Ascending aorta (tissue), 2 donors: ENCODE data around the gene ANGPTL3. TPM values are rescaled to one million over a fixed set of nuclear protein-coding genes. Genes with fewer than 3 reads are reported as not detected.

Source experiments
- DNase-seq, 2 donors: peaks; one replicate each; pipeline ENCODE4 v3.0.0-alpha.2; 2019; ENCODE audit warnings: low spot score in 2 of 2
- H3K27ac ChIP-seq, 2 donors: fragments of 200-600 bp; sonication (generic); one replicate each; pipeline ENCODE4 v1.5.1; 2016 to 2017; ENCODE audit warnings: mild to moderate bottlenecking in 1 of 2
- H3K27me3 ChIP-seq: fragments of 200-600 bp; sonication (generic); one replicate; pipeline ENCODE4 v1.5.1; 2017
- H3K36me3 ChIP-seq, 2 donors: fragments of 200-600 bp; sonication (generic); one replicate each; pipeline ENCODE4 v1.5.1; 2016
- H3K4me1 ChIP-seq, 2 donors: fragments of 200-600 bp; sonication (generic); one replicate each; pipeline ENCODE4 v1.5.1; 2016 to 2017; ENCODE audit warnings: mild to moderate bottlenecking in 1 of 2
- H3K4me3 ChIP-seq, 2 donors: fragments of 200-600 bp; sonication (generic); one replicate each; pipeline ENCODE4 v1.5.1; 2016 to 2017; ENCODE audit warnings: mild to moderate bottlenecking in 1 of 2
- H3K9me3 ChIP-seq, 2 donors: fragments of 200-600 bp; sonication (generic); one replicate each; pipeline ENCODE4 v1.5.1; 2016
- intact Hi-C: fragments of 100-400 bp; cut with DNase I; formaldehyde crosslinking; loops from one replicate; pipeline ENCODE4 v1.15.1; 2023
- total RNA-seq: library from RNA; depleted of rRNA; stranded (reverse); fragments of >200 nt; gene quantifications from one replicate; pipeline ENCODE4 v1.1.0, GENCODE V29; 2016
- TF ChIP-seq, protein P1 (sequence below), 3 experiments: fragments of 200-600 bp in 2 of 3; fragments of 450-650 bp in 1 of 3; sonication (generic) in 2 of 3; IDR thresholded peaks; one replicate each; pipeline ENCODE4 v1.5.1; 2016 to 2019; ENCODE audit warnings: antibody characterized with exemption in 3 of 3, mild to moderate bottlenecking in 1 of 3, moderate library complexity in 1 of 3

ANGPTL3 gene
- total RNA-seq, 1 donor from 2014 or later = not detected

DNA sequence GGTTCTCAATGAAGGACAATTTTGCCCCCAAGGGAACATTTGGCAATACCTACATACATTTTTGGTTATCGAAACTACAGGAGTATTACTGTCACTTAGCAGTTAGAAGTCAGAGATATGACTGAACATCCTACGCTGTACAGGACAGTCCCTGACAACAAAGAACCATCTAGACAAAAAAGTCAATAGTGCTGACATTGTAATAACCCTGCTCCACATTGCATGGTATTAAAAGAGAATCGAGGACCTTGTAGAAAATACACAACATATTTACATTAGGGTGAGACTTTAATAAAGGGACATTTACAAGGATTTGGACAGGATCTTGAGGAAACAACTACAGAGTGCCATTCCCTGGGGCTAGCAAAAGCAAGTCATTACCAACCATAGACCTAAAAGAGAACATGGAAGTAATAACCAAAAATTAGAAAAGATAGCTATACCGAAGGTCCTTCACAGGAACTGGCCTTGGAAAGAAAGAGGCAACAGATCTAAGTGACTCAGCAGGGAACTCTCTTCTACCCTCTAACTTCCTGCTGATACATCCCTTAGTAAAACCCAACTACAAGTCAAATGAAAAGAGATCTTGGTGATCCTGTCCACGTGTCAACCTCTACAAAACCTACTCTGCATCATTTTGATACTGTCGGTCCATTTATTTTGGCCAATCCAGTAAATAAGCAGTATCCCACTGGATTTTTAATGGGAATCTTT, 40.2 kb downstream of the ANGPTL3 start:
- intact Hi-C loops = no loop called here
- DNase-seq = no peak
- TF ChIP-seq, protein P1, sequence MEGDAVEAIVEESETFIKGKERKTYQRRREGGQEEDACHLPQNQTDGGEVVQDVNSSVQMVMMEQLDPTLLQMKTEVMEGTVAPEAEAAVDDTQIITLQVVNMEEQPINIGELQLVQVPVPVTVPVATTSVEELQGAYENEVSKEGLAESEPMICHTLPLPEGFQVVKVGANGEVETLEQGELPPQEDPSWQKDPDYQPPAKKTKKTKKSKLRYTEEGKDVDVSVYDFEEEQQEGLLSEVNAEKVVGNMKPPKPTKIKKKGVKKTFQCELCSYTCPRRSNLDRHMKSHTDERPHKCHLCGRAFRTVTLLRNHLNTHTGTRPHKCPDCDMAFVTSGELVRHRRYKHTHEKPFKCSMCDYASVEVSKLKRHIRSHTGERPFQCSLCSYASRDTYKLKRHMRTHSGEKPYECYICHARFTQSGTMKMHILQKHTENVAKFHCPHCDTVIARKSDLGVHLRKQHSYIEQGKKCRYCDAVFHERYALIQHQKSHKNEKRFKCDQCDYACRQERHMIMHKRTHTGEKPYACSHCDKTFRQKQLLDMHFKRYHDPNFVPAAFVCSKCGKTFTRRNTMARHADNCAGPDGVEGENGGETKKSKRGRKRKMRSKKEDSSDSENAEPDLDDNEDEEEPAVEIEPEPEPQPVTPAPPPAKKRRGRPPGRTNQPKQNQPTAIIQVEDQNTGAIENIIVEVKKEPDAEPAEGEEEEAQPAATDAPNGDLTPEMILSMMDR (IDR thresholded peaks at IDR 0.05) = no peak
- no peaks in the 10 kb centered on the region for H3K4me1 ChIP-seq
- no peaks in the 10 kb centered on the region for H3K27me3 ChIP-seq
- peaks cover 15 to 31% of the 10 kb centered on the region in 2 donors for H3K36me3 ChIP-seq
- no peak overlapping the region for H3K27ac ChIP-seq
- H3K9me3 ChIP-seq = no peaks in the 10 kb centered on the region
- H3K4me3 ChIP-seq = no peak overlapping the region

DNA sequence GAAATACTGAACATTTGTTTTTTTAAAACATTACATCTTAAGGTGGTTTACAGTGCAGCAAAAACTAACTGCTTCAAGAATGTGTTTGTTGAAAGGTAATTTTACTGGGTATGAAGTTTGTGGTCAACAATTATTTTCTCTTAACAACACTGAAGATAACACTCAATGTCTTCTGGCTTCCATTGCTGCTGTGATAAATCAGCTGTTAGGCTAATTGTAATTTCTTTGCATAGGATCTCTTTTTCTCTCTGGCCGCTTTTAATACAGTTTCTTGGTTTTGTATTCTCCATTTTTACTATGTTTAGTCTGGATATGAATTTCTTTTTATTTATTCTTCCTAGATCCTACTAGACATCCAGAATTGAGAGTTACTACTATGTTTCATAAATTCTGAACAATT, 46.0 kb downstream of the ANGPTL3 start:
- DNase-seq = no peak
- Histone ChIP-seq H3K4me3 (no peak overlapping the region), H3K36me3 (peaks cover 0 to 27% of the 10 kb centered on the region in 2 donors), H3K27me3 (no peaks in the 10 kb centered on the region), H3K4me1 (no peaks in the 10 kb centered on the region), H3K9me3 (no peaks in the 10 kb centered on the region), H3K27ac (no peak overlapping the region)
- TF ChIP-seq, protein P1 (IDR thresholded peaks at IDR 0.05) = no peak
- intact Hi-C loops = no loop called here

DNA sequence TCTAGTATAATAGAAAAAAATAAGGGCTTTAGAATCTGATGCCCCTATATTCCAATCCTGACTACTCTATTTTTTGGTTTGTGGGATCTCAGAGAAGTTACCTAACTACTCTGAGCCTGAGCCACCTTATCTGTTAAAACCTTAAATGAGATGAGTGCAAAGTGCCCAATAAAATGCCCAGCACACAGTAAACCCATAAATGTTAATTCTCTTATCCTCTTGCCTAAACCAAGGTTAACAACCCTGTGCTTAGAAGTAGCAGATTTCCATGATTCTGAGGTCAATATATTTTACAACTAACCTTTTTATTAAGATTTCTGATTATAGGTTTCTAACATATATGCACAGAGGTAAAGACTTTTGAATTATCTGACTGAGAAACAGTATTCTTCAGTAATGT, 55.1 kb downstream of the ANGPTL3 start:
- Histone ChIP-seq H3K36me3 (peaks cover 0 to 5% of the 10 kb centered on the region in 2 donors), H3K27me3 (no peaks in the 10 kb centered on the region), H3K9me3 (no peaks in the 10 kb centered on the region), H3K4me1 (no peaks in the 10 kb centered on the region), H3K4me3 (no peak overlapping the region), H3K27ac (no peak overlapping the region)
- TF ChIP-seq, protein P1 (IDR thresholded peaks at IDR 0.05) = no peak
- DNase-seq = no peak
- intact Hi-C loops = no loop called here

DNA sequence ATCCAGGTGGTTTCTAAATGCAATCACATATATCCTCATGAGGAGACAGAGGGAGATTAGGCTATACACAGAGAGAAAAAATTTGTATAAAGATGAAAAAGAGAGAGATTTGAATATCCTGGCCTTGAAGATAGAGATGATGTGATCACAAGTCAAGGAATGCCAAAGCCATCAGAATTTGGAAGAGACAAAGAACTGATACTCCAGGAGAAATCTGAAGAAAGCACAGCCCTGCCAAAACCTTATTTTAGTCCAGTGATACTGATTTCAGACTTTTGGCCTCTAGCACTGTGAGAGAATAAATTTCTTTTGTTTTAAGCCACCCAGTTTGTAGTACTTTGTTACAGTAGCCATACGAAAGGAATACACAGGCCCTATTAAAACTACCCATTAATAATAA, 57.4 kb downstream of the ANGPTL3 start:
- Histone ChIP-seq H3K4me1 (no peaks in the 10 kb centered on the region), H3K4me3 (no peak overlapping the region), H3K36me3 (peaks cover 0 to 5% of the 10 kb centered on the region in 2 donors), H3K27ac (no peak overlapping the region), H3K27me3 (no peaks in the 10 kb centered on the region), H3K9me3 (no peaks in the 10 kb centered on the region)
- TF ChIP-seq, protein P1 (IDR thresholded peaks at IDR 0.05) = no peak
- DNase-seq = no peak
- intact Hi-C loops = no loop called here

Other genes with a start within 250 kb of the ANGPTL3 start
- gene USP1, start 160.5 kb upstream of the ANGPTL3 start, total RNA-seq = 19.4 TPM
- 46.0 TPM for gene DOCK7, start 90.9 kb downstream of the ANGPTL3 start, total RNA-seq
- gene ATG4C, start 186.6 kb downstream of the ANGPTL3 start, total RNA-seq = 9.7 TPM